Left ventricle myocardium inferior (tissue), 1 donor: Measurements from ENCODE around the gene FBXL7. TPM values are rescaled to one million over a fixed set of nuclear protein-coding genes. Genes with fewer than 3 reads are reported as not detected.
A peak's percentile ranks its signal among the peaks of the same experiment; 100 is the strongest.

Source experiments
- DNase-seq: peaks from one replicate; pipeline ENCODE4 v3.0.0-alpha.2; 2020
- H3K27ac ChIP-seq: fragments of 200-600 bp; replicated peaks from 2 replicates; pipeline ENCODE4 v1.8.0; 2021
- H3K27me3 ChIP-seq: fragments of 200-600 bp; 2 replicates; pipeline ENCODE4 v1.8.0; 2021; ENCODE audit warnings: low read depth
- H3K36me3 ChIP-seq: fragments of 200-600 bp; 2 replicates; pipeline ENCODE4 v1.8.0; 2021
- H3K4me1 ChIP-seq: fragments of 200-600 bp; 2 replicates; pipeline ENCODE4 v1.8.0; 2021
- H3K4me3 ChIP-seq: fragments of 200-600 bp; 2 replicates; pipeline ENCODE4 v1.8.0; 2021; ENCODE audit warnings: mild to moderate bottlenecking, moderate library complexity
- H3K9me3 ChIP-seq: fragments of 200-600 bp; replicated peaks from 2 replicates; pipeline ENCODE4 v1.8.0; 2021
- CTCF ChIP-seq: fragments of 200-600 bp; IDR thresholded peaks from 2 replicates; pipeline ENCODE4 v1.8.0; 2021; ENCODE audit warnings: antibody characterized with exemption, mild to moderate bottlenecking, borderline replicate concordance
- intact Hi-C: fragments of 100-400 bp; cut with micrococcal nuclease; formaldehyde crosslinking; loops from one replicate; pipeline ENCODE4 v1.11.0; 2022
- total RNA-seq: library from RNA; stranded (reverse); fragmentation: NEBNext Ultra II Directional; extraction: Animal tissue kit (Norgen Biotek cat#: 25700); gene quantifications from one replicate; pipeline ENCODE4 v1.2.1, GENCODE V29; 2021
- donor health status: DM: no; HTN: yes; CAD: no; lungs with severe emphysema.

The FBXL7 gene
- total RNA-seq, 1 donor from 2014 or later = 27.7 TPM

DNA sequence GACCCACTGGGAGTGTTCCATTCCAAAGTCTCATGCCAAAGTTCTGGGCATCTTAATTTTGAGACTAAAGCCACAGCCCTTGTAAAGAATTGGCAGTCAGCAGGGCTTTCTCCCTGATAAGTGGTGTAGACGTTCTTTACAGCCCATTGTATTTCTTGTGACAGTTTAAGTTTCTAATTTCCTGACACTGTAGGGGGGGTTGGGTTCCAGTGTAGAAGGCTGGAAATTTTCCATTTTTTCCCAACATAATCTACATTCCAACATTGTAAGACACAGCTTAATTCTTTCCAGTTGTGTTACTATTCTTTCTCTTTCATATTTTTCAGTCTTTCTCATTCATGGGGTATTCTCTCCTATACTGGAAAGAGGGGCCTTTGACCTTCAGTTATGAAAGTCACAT lies 121.1 kb downstream of the FBXL7 start:
- Histone ChIP-seq H3K4me3 (no peak overlapping the region), H3K27ac (peak overlapping the region; percentile 28), H3K9me3 (no peaks in the 10 kb centered on the region), H3K36me3 (peaks cover 6% of the 10 kb centered on the region), H3K4me1 (peaks cover 38% of the 10 kb centered on the region), H3K27me3 (no peaks in the 10 kb centered on the region)
- no peak for DNase-seq
- intact Hi-C loops = no loop called here
- TF ChIP-seq CTCF = no peak

DNA sequence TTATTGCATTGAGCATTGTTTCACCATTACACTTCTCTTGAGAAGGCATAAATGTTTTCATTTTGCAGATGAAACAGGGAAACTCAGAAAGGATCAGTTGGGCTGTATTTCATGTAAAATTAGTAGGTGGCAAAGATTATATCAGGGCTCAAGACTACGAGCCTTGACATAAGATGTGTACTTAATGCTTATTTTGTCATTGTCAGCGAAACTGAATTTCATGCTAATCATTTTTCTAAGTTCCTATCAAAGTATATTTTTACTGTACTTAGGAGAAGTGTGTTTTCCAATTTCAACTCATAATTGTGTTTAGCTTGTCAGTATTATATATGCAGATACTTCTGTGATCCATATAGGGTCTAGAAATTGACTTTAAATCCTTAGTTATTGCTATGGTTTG lies 123.8 kb downstream of the FBXL7 start:
- Histone ChIP-seq H3K9me3 (no peaks in the 10 kb centered on the region), H3K4me1 (peaks cover 50% of the 10 kb centered on the region), H3K27ac (no peak overlapping the region), H3K4me3 (no peak overlapping the region), H3K27me3 (no peaks in the 10 kb centered on the region), H3K36me3 (peaks cover 4% of the 10 kb centered on the region)
- DNase-seq = no peak
- no peak for TF ChIP-seq CTCF
- intact Hi-C loops = no loop called here

DNA sequence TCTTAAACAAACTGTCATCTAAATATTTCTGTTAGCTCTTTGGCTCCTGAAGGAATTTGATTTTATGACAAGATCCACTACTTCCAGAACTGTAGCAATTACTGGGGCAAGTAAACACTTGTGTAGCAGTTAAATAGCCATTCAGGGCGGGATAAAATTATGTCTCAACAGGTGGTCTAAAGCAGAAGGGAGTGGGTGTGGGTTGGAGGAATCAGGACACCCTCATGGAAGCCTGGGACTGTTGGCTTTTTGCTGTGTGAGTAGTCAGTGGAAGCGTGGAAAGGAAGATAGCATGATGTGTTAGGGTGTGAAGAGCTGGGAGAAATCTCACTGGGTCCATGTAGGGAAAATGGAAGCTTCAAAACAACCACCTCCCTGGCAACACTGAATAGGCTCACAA lies 127.1 kb downstream of the FBXL7 start:
- no peak for DNase-seq
- Histone ChIP-seq H3K9me3 (no peaks in the 10 kb centered on the region), H3K36me3 (no peaks in the 10 kb centered on the region), H3K27ac (peak overlapping the region; percentile 11), H3K27me3 (no peaks in the 10 kb centered on the region), H3K4me3 (no peak overlapping the region), H3K4me1 (peaks cover 55% of the 10 kb centered on the region)
- TF ChIP-seq CTCF = no peak
- intact Hi-C loops = no loop called here

- intact Hi-C loops = no loop called here
- no peak overlapping the region for H3K4me3 ChIP-seq
- no peaks in the 10 kb centered on the region for H3K36me3 ChIP-seq
- H3K9me3 ChIP-seq = no peaks in the 10 kb centered on the region
- no peak for DNase-seq
- no peaks in the 10 kb centered on the region for H3K27me3 ChIP-seq
- peaks cover 55% of the 10 kb centered on the region for H3K4me1 ChIP-seq
- no peak for TF ChIP-seq CTCF
- peak overlapping the region; percentile 11 for H3K27ac ChIP-seq
These were observed 127.7 kb downstream of the FBXL7 start for GRCh38 chr5:15627647-15628046.

DNA sequence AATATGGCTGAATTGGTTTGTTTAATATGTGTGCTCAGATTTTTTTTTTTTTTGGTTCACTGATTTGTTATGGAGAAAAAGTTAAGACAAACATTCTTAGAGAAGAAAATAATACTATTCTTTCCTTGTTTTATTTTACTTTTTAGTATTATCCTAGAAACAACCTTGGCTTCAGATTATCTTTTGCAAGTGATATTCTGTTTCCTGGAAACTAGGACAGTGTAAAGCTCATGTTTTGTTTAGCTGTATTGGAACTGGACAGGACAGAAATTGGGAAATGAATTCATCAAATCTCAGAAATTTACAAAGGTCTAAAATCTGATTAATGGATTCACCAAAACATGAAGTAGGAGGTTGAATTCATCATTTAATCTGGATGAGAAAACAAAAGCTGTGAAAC lies 130.5 kb downstream of the FBXL7 start:
- no peaks in the 10 kb centered on the region for H3K9me3 ChIP-seq
- intact Hi-C loops = no loop called here
- H3K27ac ChIP-seq = no peak overlapping the region
- H3K4me1 ChIP-seq = peaks cover 51% of the 10 kb centered on the region
- H3K27me3 ChIP-seq = no peaks in the 10 kb centered on the region
- TF ChIP-seq CTCF = no peak
- H3K36me3 ChIP-seq = no peaks in the 10 kb centered on the region
- H3K4me3 ChIP-seq = no peak overlapping the region
- no peak for DNase-seq

DNA sequence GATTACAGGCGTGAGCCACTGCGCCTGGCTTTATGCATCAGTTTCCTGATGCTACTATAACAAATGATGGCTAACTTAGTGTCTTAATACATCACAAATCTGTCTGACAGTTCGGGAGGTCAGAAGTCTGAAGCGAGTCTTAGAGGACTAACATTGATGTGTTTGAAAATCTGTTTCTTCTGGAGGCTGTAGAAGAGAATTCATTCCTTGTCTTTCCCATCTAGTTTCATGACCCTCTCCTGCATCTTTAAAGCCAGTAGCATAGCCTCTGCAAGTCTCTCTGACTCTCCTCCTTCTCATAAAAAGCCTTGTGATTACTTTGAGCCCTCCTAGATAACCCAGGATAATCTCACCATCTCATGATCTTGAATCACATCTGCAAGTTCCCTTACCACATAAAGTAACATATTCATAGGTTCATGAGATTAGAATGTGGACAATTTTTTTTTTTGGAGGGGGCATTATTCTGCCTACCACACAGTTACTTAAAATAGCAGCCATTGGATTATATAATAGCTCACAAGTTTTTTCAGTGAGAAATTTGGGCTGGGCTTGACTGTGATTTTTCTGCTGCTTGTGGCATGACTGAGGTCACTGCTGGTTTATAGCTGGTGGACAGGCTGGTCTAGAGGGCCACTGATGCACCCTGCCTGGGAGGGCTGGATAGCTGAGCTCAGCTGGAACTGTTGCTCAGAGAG lies 134.8 kb downstream of the FBXL7 start:
- intact Hi-C loops = no loop called here
- no peak overlapping the region for H3K4me3 ChIP-seq
- H3K36me3 ChIP-seq = no peaks in the 10 kb centered on the region
- no peak for TF ChIP-seq CTCF
- no peaks in the 10 kb centered on the region for H3K27me3 ChIP-seq
- no peak for DNase-seq
- H3K4me1 ChIP-seq = peaks cover 45% of the 10 kb centered on the region
- H3K27ac ChIP-seq = no peak overlapping the region
- no peaks in the 10 kb centered on the region for H3K9me3 ChIP-seq
